HFF-Myc (cell line): ENCODE results near the gene PCDHGA10.
"Not testable (repeated sequence)": the region's sequence is repeated elsewhere in the genome, so short reads cannot be mapped to it uniquely, and the experiment has no call there.

ENCODE experiments used
- DNase-seq: peaks from one replicate; pipeline ENCODE4 v3.0.0-alpha.2; 2011; ENCODE audit warnings: low read depth; ENCODE audit errors: extremely low read depth
- H3K4me3 ChIP-seq: replicated peaks from 2 replicates; pipeline ENCODE4 v1.5.1; 2011; ENCODE audit warnings: low read depth, mild to moderate bottlenecking, control low read depth, low read length
- CTCF ChIP-seq: IDR thresholded peaks from 2 replicates; pipeline ENCODE4 v1.5.1; 2012; ENCODE audit warnings: mild to moderate bottlenecking, low read depth, low read length, control low read depth; ENCODE audit errors: missing control alignments

Gene PCDHGA10

GRCh38 chr5:141407790-141408505 is 4.8 kb upstream of the PCDHGA10 start, which contains the start of gene PCDHGB6:
Gene PCDHGB6 (plus strand): TSS chr5:141408021. CDS start chr5:141408203, 182 bp downstream.
- H3K4me3 ChIP-seq = peak within 1 kb of the TSS; percentile 20; the same call in 1 of the 2 replicates
- not testable (repeated sequence) for DNase-seq
- peak; percentile 56 for TF ChIP-seq CTCF

- H3K4me3 ChIP-seq = no peak overlapping the region
- no peak for TF ChIP-seq CTCF
- no peak for DNase-seq
Measured at GRCh38 chr5:141409598-141410306, 3.0 kb upstream of the PCDHGA10 start.

GRCh38 chr5:141411575-141411974 is 1.2 kb upstream of the PCDHGA10 start:
- TF ChIP-seq CTCF = no peak
- H3K4me3 ChIP-seq = no peak overlapping the region
- DNase-seq = no peak

GRCh38 chr5:141413540-141414069 is 818 bp downstream of the PCDHGA10 start:
- no peak for DNase-seq
- TF ChIP-seq CTCF = no peak
- peak overlapping the region; percentile 43 for H3K4me3 ChIP-seq

- not testable (repeated sequence) for DNase-seq, H3K4me3 ChIP-seq
Measured at GRCh38 chr5:141414548-141415274, 1.9 kb downstream of the PCDHGA10 start.

- H3K4me3 ChIP-seq, DNase-seq: not testable (repeated sequence)
Measured at GRCh38 chr5:141415275-141415618, 2.5 kb downstream of the PCDHGA10 start.

- TF ChIP-seq CTCF = peak; percentile 77
- H3K4me3 ChIP-seq = peak within 1 kb of the TSS; percentile 38
- not testable (repeated sequence) for DNase-seq
Measured at GRCh38 chr5:141417494-141418172, 4.8 kb downstream of the PCDHGA10 start, which contains the start of gene PCDHGB7. Gene PCDHGB7 (plus strand): TSS chr5:141417677. CDS start chr5:141417860, 183 bp downstream.
